Cardiac muscle cell (in vitro differentiated cells and primary cell): ENCODE measurements around the gene ANKRD36C. TPM values are rescaled to one million over a fixed set of nuclear protein-coding genes. Genes with fewer than 3 reads are reported as not detected.
"Not testable (repeated sequence)": the region's sequence is repeated elsewhere in the genome, so short reads cannot be mapped to it uniquely, and the experiment has no call there.

Source experiments
- DNase-seq, 2 donors: peaks; one replicate each; pipeline versions ENCODE4 v3.0.0 to v3.0.0-alpha.2; 2010 to 2017; ENCODE audit warnings: low read depth in 1 of 2, low spot score in 1 of 2
- H3K27ac ChIP-seq: fragments of 200-600 bp; sonication (generic); 2 replicates; pipeline ENCODE4 v1.5.1; 2016
- H3K27me3 ChIP-seq: fragments of 200-600 bp; sonication (generic); 2 replicates; pipeline ENCODE4 v1.6.0; 2016; ENCODE audit warnings: control low read depth
- H3K36me3 ChIP-seq: fragments of 200-600 bp; sonication (generic); 2 replicates; pipeline ENCODE4 v1.5.1; 2016; ENCODE audit warnings: control low read depth
- H3K4me1 ChIP-seq: fragments of 200-600 bp; sonication (generic); 2 replicates; pipeline ENCODE4 v1.8.1; 2017; ENCODE audit warnings: low read depth, mild to moderate bottlenecking, mixed run types
- H3K4me3 ChIP-seq: fragments of 200-600 bp; sonication (generic); 2 replicates; pipeline ENCODE4 v1.5.1; 2016; ENCODE audit warnings: mild to moderate bottlenecking
- H3K9me3 ChIP-seq: fragments of 200-600 bp; sonication (generic); 2 replicates; pipeline ENCODE4 v1.5.1; 2017; ENCODE audit warnings: low read depth, mild to moderate bottlenecking, control low read depth
- polyA plus RNA-seq: library from polyadenylated mRNA; unstranded; fragments of >200 nt; fragmentation: Nextera tagmentation; extraction: Ambion mirVana; gene quantifications from 2 replicates; pipeline ENCODE4 v1.2.1, GENCODE V29; 2016
- total RNA-seq: library from RNA; depleted of rRNA; stranded (reverse); fragments of >200 nt; gene quantifications from 2 replicates; pipeline ENCODE4 v1.2.3, GENCODE V29; 2016
- TF ChIP-seq, protein P1 (sequence below): IDR thresholded peaks from 2 replicates; pipeline ENCODE4 v1.5.1; 2012; ENCODE audit warnings: low read depth, mild to moderate bottlenecking, low read length

Gene ANKRD36C
- total and polyA plus RNA-seq, 2 experiments from 2014 or later, result 35.6 to 43.9 TPM

- DNase-seq, H3K4me1 ChIP-seq, H3K4me3 ChIP-seq, H3K36me3 ChIP-seq, H3K27ac ChIP-seq, H3K9me3 ChIP-seq, H3K27me3 ChIP-seq: not testable (repeated sequence)
These were observed 124.5 kb downstream of the ANKRD36C start for GRCh38 chr2:95867047-95867677.

GRCh38 chr2:95862121-95862520, 129.5 kb downstream of the ANKRD36C start:
- H3K4me1 ChIP-seq, H3K4me3 ChIP-seq, DNase-seq, H3K36me3 ChIP-seq, H3K27ac ChIP-seq, H3K27me3 ChIP-seq, H3K9me3 ChIP-seq: not testable (repeated sequence)

GRCh38 chr2:95836151-95836550, 155.5 kb downstream of the ANKRD36C start:
- TF ChIP-seq, protein P1, sequence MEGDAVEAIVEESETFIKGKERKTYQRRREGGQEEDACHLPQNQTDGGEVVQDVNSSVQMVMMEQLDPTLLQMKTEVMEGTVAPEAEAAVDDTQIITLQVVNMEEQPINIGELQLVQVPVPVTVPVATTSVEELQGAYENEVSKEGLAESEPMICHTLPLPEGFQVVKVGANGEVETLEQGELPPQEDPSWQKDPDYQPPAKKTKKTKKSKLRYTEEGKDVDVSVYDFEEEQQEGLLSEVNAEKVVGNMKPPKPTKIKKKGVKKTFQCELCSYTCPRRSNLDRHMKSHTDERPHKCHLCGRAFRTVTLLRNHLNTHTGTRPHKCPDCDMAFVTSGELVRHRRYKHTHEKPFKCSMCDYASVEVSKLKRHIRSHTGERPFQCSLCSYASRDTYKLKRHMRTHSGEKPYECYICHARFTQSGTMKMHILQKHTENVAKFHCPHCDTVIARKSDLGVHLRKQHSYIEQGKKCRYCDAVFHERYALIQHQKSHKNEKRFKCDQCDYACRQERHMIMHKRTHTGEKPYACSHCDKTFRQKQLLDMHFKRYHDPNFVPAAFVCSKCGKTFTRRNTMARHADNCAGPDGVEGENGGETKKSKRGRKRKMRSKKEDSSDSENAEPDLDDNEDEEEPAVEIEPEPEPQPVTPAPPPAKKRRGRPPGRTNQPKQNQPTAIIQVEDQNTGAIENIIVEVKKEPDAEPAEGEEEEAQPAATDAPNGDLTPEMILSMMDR, result no peak
- Histone ChIP-seq H3K4me3 (no peak overlapping the region), H3K9me3 (no peaks in the 10 kb centered on the region), H3K36me3 (no peaks in the 10 kb centered on the region), H3K27ac (no peak overlapping the region), H3K27me3 (no peaks in the 10 kb centered on the region), H3K4me1 (no peaks in the 10 kb centered on the region)
- DNase-seq, result no peak

- not testable (repeated sequence) for H3K4me3 ChIP-seq, H3K27me3 ChIP-seq, H3K36me3 ChIP-seq, DNase-seq, H3K27ac ChIP-seq, H3K4me1 ChIP-seq, H3K9me3 ChIP-seq
These were observed 157.3 kb downstream of the ANKRD36C start for GRCh38 chr2:95834077-95835013.

GRCh38 chr2:95824218-95824617, 167.4 kb downstream of the ANKRD36C start:
- not testable (repeated sequence) for H3K4me1 ChIP-seq, H3K36me3 ChIP-seq, H3K4me3 ChIP-seq, H3K9me3 ChIP-seq, DNase-seq, H3K27ac ChIP-seq, H3K27me3 ChIP-seq

DNA sequence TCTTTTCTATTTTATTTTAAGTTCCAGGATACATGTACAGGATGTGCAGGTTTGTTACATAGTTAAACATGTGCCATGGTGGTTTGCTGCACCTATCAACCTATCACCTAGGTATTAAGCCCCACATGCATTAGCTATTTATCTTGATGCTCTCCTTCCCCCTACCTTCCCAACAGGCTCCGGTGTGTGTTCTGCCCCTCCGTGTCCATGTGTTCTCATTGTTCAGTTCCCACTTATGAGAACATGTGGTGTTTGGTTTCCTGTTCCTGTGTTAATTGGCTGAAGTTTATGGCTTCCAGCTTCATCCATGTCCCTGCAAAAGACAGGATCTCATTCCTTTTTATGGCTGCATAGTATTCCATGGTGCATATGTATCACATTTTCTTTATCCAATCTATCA, 174.1 kb downstream of the ANKRD36C start:
- DNase-seq, H3K9me3 ChIP-seq, H3K27me3 ChIP-seq, H3K36me3 ChIP-seq, H3K4me3 ChIP-seq, H3K4me1 ChIP-seq, H3K27ac ChIP-seq: not testable (repeated sequence)

- H3K4me3 ChIP-seq, H3K36me3 ChIP-seq, H3K4me1 ChIP-seq, H3K27ac ChIP-seq, H3K27me3 ChIP-seq, H3K9me3 ChIP-seq: not testable (repeated sequence)
- DNase-seq, result peak in 1 of 2 donors; percentile 66
These were observed 178.3 kb downstream of the ANKRD36C start for GRCh38 chr2:95813311-95813710.

GRCh38 chr2:95799892-95800291, 191.7 kb downstream of the ANKRD36C start:
- Histone ChIP-seq H3K4me3 (no peak overlapping the region), H3K27me3 (no peaks in the 10 kb centered on the region), H3K9me3 (no peaks in the 10 kb centered on the region), H3K36me3 (no peaks in the 10 kb centered on the region), H3K27ac (no peak overlapping the region), H3K4me1 (no peaks in the 10 kb centered on the region)
- DNase-seq, result no peak
- TF ChIP-seq, protein P1, result no peak

GRCh38 chr2:95799147-95799889, 192.3 kb downstream of the ANKRD36C start:
- not testable (repeated sequence) for H3K9me3 ChIP-seq, H3K4me3 ChIP-seq, H3K27ac ChIP-seq, DNase-seq, H3K36me3 ChIP-seq, H3K27me3 ChIP-seq, H3K4me1 ChIP-seq

DNA sequence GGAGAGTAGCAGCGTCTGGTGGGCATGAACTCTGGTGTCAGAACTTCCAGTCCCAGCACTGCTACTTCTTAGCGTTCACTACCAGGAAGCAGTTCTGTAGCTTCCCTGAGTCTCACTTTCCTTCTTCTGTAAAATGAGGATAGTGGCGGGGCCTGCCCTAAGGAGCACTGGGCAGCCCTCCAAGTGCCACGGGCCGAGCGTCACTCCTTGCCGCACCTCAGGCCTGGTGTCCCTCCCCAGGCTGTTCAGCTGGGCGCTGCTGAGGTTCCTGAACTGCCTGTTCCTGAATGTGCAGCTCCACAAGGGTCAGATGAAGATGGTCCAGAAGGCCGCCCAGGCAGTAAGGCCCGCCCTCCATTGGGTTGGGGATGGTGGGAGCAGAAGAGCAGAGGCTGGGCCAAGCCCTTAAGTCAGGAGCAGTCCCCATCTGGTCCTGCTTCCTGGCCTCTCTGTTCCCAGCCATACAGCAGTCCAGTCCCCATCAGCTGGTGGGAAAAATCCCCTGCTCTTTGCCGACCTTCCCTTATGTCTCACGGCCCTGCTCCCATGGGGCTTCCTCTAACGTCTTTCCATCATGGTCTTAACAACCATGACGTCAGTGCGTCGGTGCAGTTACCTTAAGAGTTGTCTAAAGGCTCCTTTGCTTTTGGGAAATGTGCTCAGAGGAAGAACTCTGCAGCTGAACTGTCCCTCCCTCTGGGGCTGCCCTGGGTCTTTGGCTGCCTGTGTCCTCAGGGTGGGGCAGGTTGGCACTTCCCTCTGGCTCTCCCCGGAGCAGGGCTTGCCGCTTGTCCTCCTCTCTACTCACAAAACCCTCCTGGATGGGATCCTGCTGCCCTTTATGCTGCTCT, 195.2 kb downstream of the ANKRD36C start:
- not testable (repeated sequence) for H3K4me1 ChIP-seq, H3K27me3 ChIP-seq, H3K4me3 ChIP-seq, H3K9me3 ChIP-seq, H3K36me3 ChIP-seq, DNase-seq, H3K27ac ChIP-seq

GRCh38 chr2:95793970-95794369, 197.7 kb downstream of the ANKRD36C start:
- H3K4me1 ChIP-seq, DNase-seq, H3K27me3 ChIP-seq, H3K4me3 ChIP-seq, H3K36me3 ChIP-seq, H3K9me3 ChIP-seq, H3K27ac ChIP-seq: not testable (repeated sequence)
